Measurements from ENCODE around the gene PLEKHH1. TPM values are rescaled to one million over a fixed set of nuclear protein-coding genes. Genes with fewer than 3 reads are reported as not detected.

Gene PLEKHH1
- total and polyA plus RNA-seq, 2 of the 8 experiments (the other 6 are each of a cell fraction or from before 2014, with no cell fraction given): 28.3 to 33.3 TPM

GRCh38 chr14:67508956-67509355 lies 24.1 kb upstream of the PLEKHH1 start:
- no peak overlapping the region for H4K91ac ChIP-seq (replicated peaks; ENCODE audit: insufficient read length, low read length)
- no peak overlapping the region for H3K18ac ChIP-seq (ENCODE audit: extremely low read depth, low read length)
- no peak overlapping the region for H2BK15ac ChIP-seq (ENCODE audit: low read length)
- H2BK120ac ChIP-seq (replicated peaks; ENCODE audit: low read depth, low read length): no peak overlapping the region
- FAIRE-seq (no peak), DNase-seq (ENCODE audit: low read depth in 1 of 2, low spot score in 2 of 2) (no peak)
- H3K56ac ChIP-seq (replicated peaks; ENCODE audit: insufficient read length, low read depth, low read length): no peak overlapping the region
- no peak overlapping the region for H3K4me2 ChIP-seq (ENCODE audit: insufficient read depth in 1 of 2, low read depth in 2 of 2, low read length in 2 of 2)
- 0 out of 2 replicates have a peak, but pooled peaks cover 1% of the 10 kb centered on the region for H3K23me2 ChIP-seq (ENCODE audit: low read depth, low read length)
- H3K4me1 ChIP-seq (replicated peaks in 1 of 4; ENCODE audit: control insufficient read depth in 3 of 4, insufficient read depth in 4 of 4, low read length in 3 of 4): peaks cover 0 to 3% (median under 1%) of the 10 kb centered on the region in 4 experiments; a peak in 1 of 7 replicates
- H3K4ac ChIP-seq (replicated peaks; ENCODE audit: insufficient read length, low read depth, low read length): no peak overlapping the region
- POLR2A ChIA-PET (ENCODE audit: partially characterized antibody): interaction anchor here (1.5 kb wide), 1 partner anchor 17 kb away, joined by 3 read pairs; no protein-coding TSS in a partner anchor
- H3K4me3 ChIP-seq (ENCODE audit: extremely low read depth in 1 of 4, insufficient read depth in 2 of 4, low read depth in 3 of 4, low read length in 4 of 4): no peak overlapping the region
- no peak overlapping the region for H3K9ac ChIP-seq (replicated peaks in 1 of 4; ENCODE audit: extremely low read depth in 1 of 4, low read depth in 3 of 4, low read length in 3 of 4)
- H4K5ac ChIP-seq (ENCODE audit: insufficient read length, low read depth, low read length): no peak overlapping the region
- H4K20me1 ChIP-seq (replicated peaks in 1 of 2; ENCODE audit: control insufficient read depth in 1 of 2, insufficient read depth in 2 of 2, low read length in 2 of 2): no peaks in the 10 kb centered on the region
- H2AK5ac ChIP-seq (ENCODE audit: low read depth, low read length): no peak overlapping the region
- WGBS, 2 experiments (ENCODE audit: extremely low coverage in 1 of 2, insufficient coverage in 1 of 2, insufficient read length in 1 of 2, insufficient replicate concordance in 2 of 2, low coverage in 1 of 2, low lambda C conversion rate in 2 of 2, missing lambda C conversion rate in 1 of 2): 88% methylated on average over 2 of the region's 3 CpGs; no CpG with 5 or more reads in 1 of the 2 experiments
- no peaks in the 10 kb centered on the region for H3K36me3 ChIP-seq (ENCODE audit: control insufficient read depth in 2 of 4, insufficient read depth in 4 of 4, low read length in 3 of 4)
- CTCF ChIA-PET (ENCODE audit: partially characterized antibody): interaction anchor here (0.6 to 43.6 kb wide), 9 partner anchors 18 to 328 kb away, joined by 3 to 924 read pairs (median 4); no protein-coding TSS in a partner anchor
- H2AFZ ChIP-seq (ENCODE audit: low read length): no peak overlapping the region
- no peak overlapping the region for H4K8ac ChIP-seq (ENCODE audit: extremely low read depth, insufficient read depth, low read length)
- no peak overlapping the region for H3K23ac ChIP-seq (ENCODE audit: insufficient read length)
- H2BK12ac ChIP-seq (ENCODE audit: low read depth, low read length): no peak overlapping the region
- H3K27me3 ChIP-seq (replicated peaks in 1 of 4; ENCODE audit: control insufficient read depth in 3 of 4, extremely low read depth in 1 of 4, insufficient read depth in 3 of 4, low read length in 3 of 4): peaks cover 0 to 12% (median 4%) of the 10 kb centered on the region in 4 experiments; a peak in 5 of 7 replicates
- no peak overlapping the region for H2BK5ac ChIP-seq (ENCODE audit: low read depth, low read length)
- no peak overlapping the region for H3K27ac ChIP-seq (ENCODE audit: low read depth, low read length)
- no peaks in the 10 kb centered on the region for H3K79me1 ChIP-seq (ENCODE audit: low read depth, low read length)
- H3K14ac ChIP-seq (ENCODE audit: insufficient read length): no peak overlapping the region
- H2BK20ac ChIP-seq (ENCODE audit: low read length): no peak overlapping the region
- H3K79me2 ChIP-seq (ENCODE audit: control insufficient read depth in 1 of 2, insufficient read depth in 2 of 2, low read length in 2 of 2): no peaks in the 10 kb centered on the region
- no peaks in the 10 kb centered on the region for H3K9me3 ChIP-seq (ENCODE audit: insufficient read depth in 2 of 2, low read depth in 1 of 2, low read length in 1 of 2)
- TF ChIP-seq NANOG (IDR thresholded peaks at IDR 0.05; ENCODE audit: insufficient read depth, low read depth, low read length, poor library complexity, severe bottlenecking) (no peak), POLR2AphosphoS5 (IDR thresholded peaks at IDR 0.05; ENCODE audit: low read depth, low read length) (no peak), ZNF274 (IDR thresholded peaks at IDR 0.05; ENCODE audit: borderline replicate concordance, extremely low read depth, low read length) (no peak), SAP30 (IDR thresholded peaks at IDR 0.05; ENCODE audit: insufficient read depth, insufficient replicate concordance, low read length) (no peak), KDM4A (IDR thresholded peaks at IDR 0.05; ENCODE audit: low read depth, low read length, severe bottlenecking) (no peak), CHD1 (IDR thresholded peaks at IDR 0.05; ENCODE audit: low read depth, low read length) (no peak), CREB1 (IDR thresholded peaks at IDR 0.05) (no peak), MAFK (IDR thresholded peaks at IDR 0.05; ENCODE audit: low read depth, low read length) (no peak), BACH1 (IDR thresholded peaks at IDR 0.05; ENCODE audit: low read length) (no peak), EGR1 (IDR thresholded peaks at IDR 0.05; ENCODE audit: borderline replicate concordance, low read depth, low read length) (no peak), CTCF (IDR thresholded peaks at IDR 0.05; ENCODE audit: control extremely low read depth in 1 of 3, insufficient read depth in 1 of 3, low read depth in 1 of 3, low read length in 3 of 3) (no peak), FOSL1 (IDR thresholded peaks at IDR 0.05; ENCODE audit: insufficient read depth, low read depth, low read length) (no peak)
